GM23338 (cell line): ENCODE data around the gene HACD2. TPM values are rescaled to one million over a fixed set of nuclear protein-coding genes. Genes with fewer than 3 reads are reported as not detected.

Experiments
- ATAC-seq: fragments of 200-7000 bp; cut with Tn5 transposase; 3 replicates; pipeline ENCODE4 v1.9.1; 2020
- DNase-seq: peaks from one replicate; pipeline ENCODE4 v3.0.0-alpha.2; 2015; ENCODE audit warnings: low spot score
- H2AFZ ChIP-seq: fragments of 200-600 bp; sonication (generic); 2 replicates; pipeline ENCODE4 v1.8.0; 2016; ENCODE audit warnings: antibody characterized with exemption, mild to moderate bottlenecking, moderate library complexity
- H3F3A ChIP-seq: fragments of 200-600 bp; sonication (generic); replicated peaks from 2 replicates; pipeline ENCODE4 v1.8.0; 2017; ENCODE audit warnings: antibody characterized with exemption, mixed run types, low read depth
- H3K27ac ChIP-seq: fragments of 200-600 bp; sonication (generic); 2 replicates; pipeline ENCODE4 v1.6.1; 2016; ENCODE audit warnings: low read depth
- H3K27me3 ChIP-seq: fragments of 200-600 bp; sonication (generic); 2 replicates; pipeline ENCODE4 v1.8.0; 2016; ENCODE audit warnings: mild to moderate bottlenecking, mixed run types, moderate library complexity; ENCODE audit not compliant: insufficient read depth
- H3K36me3 ChIP-seq: fragments of 200-600 bp; sonication (generic); 2 replicates; pipeline ENCODE4 v1.8.0; 2016; ENCODE audit warnings: mild to moderate bottlenecking; ENCODE audit not compliant: insufficient read depth
- H3K4me1 ChIP-seq: fragments of 200-600 bp; sonication (generic); 2 replicates; pipeline ENCODE4 v1.8.0; 2016; ENCODE audit warnings: mild to moderate bottlenecking, moderate library complexity; ENCODE audit not compliant: insufficient read depth
- H3K4me2 ChIP-seq: fragments of 200-600 bp; sonication (generic); 2 replicates; pipeline ENCODE4 v1.7.1; 2017; ENCODE audit warnings: mixed run types
- H3K4me3 ChIP-seq: fragments of 200-600 bp; sonication (generic); 2 replicates; pipeline ENCODE4 v1.6.1; 2016; ENCODE audit warnings: mixed run types
- H3K79me2 ChIP-seq: fragments of 200-600 bp; sonication (generic); replicated peaks from 2 replicates; pipeline ENCODE4 v1.8.0; 2017; ENCODE audit warnings: mild to moderate bottlenecking; ENCODE audit not compliant: insufficient read depth
- H3K9me2 ChIP-seq: fragments of 200-600 bp; sonication (generic); 2 replicates; pipeline ENCODE4 v1.8.0; 2017; ENCODE audit not compliant: insufficient read depth
- H4K20me1 ChIP-seq: fragments of 200-600 bp; sonication (generic); replicated peaks from 2 replicates; pipeline ENCODE4 v1.8.0; 2017; ENCODE audit warnings: mild to moderate bottlenecking; ENCODE audit not compliant: insufficient read depth
- H3K27ac Mint-ChIP-seq: 2 replicates; pipeline ENCODE4 v1.8.0; 2020; ENCODE audit warnings: inconsistent platforms, mild to moderate bottlenecking, moderate library complexity, mixed read lengths
- H3K27me3 Mint-ChIP-seq: 3 replicates; pipeline ENCODE4 v1.8.0; 2022; ENCODE audit warnings: low read depth, mild to moderate bottlenecking, moderate library complexity, mixed read lengths, inconsistent platforms; ENCODE audit not compliant: insufficient read depth, poor library complexity
- H3K36me3 Mint-ChIP-seq: 3 replicates; pipeline ENCODE4 v1.8.0; 2021; ENCODE audit warnings: low read depth, mild to moderate bottlenecking, inconsistent platforms, moderate library complexity, mixed read lengths
- H3K4me1 Mint-ChIP-seq: 3 replicates; pipeline ENCODE4 v1.8.0; 2020; ENCODE audit warnings: mild to moderate bottlenecking, inconsistent platforms, mixed read lengths
- H3K4me3 Mint-ChIP-seq: 3 replicates; pipeline ENCODE4 v1.8.0; 2021; ENCODE audit warnings: moderate library complexity, mild to moderate bottlenecking, inconsistent platforms, mixed read lengths
- H3K9me3 Mint-ChIP-seq: 3 replicates; pipeline ENCODE4 v1.8.0; 2020; ENCODE audit warnings: moderate library complexity, mild to moderate bottlenecking, inconsistent platforms, mixed read lengths
- CREB1 ChIP-seq: fragments of 250-450 bp; sonication (Bioruptor Pico); IDR thresholded peaks from 2 replicates; pipeline ENCODE4 v1.5.0; 2020; ENCODE audit warnings: low read depth, mild to moderate bottlenecking, moderate library complexity
- POLR2AphosphoS5 ChIP-seq: IDR thresholded peaks from 2 replicates; pipeline ENCODE4 v1.6.1; 2016; ENCODE audit warnings: antibody characterized with exemption, low read depth
- REST ChIP-seq: IDR thresholded peaks from one replicate; pipeline ENCODE4 v1.6.1; 2018; ENCODE audit warnings: antibody characterized with exemption; ENCODE audit not compliant: unreplicated experiment
- STAT1 ChIP-seq: IDR thresholded peaks from one replicate; pipeline ENCODE4 v1.6.1; 2016; ENCODE audit warnings: antibody characterized with exemption; ENCODE audit not compliant: unreplicated experiment
- ZNF114 ChIP-seq: fragments of 250-450 bp; sonication (Bioruptor Pico); IDR thresholded peaks from 2 replicates; pipeline ENCODE4 v1.5.0; 2020; ENCODE audit warnings: mild to moderate bottlenecking, moderate library complexity
- ZNF331 ChIP-seq: fragments of 250-450 bp; sonication (Bioruptor Pico); IDR thresholded peaks from 2 replicates; pipeline ENCODE4 v1.5.0; 2020; ENCODE audit warnings: low read depth, mild to moderate bottlenecking, moderate library complexity
- polyA plus RNA-seq: library from polyadenylated mRNA; unstranded; fragments of >200 nt; fragmentation: Nextera tagmentation; extraction: Ambion mirVana; gene quantifications from 2 replicates; pipeline ENCODE4 v1.2.1, GENCODE V29; 2016
- total RNA-seq: library from RNA; depleted of rRNA; stranded (reverse); fragments of >200 nt; shearing (Covaris generic); gene quantifications from 2 replicates; pipeline ENCODE4 v1.2.3, GENCODE V29; 2014
- TF ChIP-seq, protein P1 (sequence below): IDR thresholded peaks from 2 replicates; pipeline ENCODE4 v1.6.1; 2016; ENCODE audit warnings: antibody characterized with exemption
- TF ChIP-seq, protein P2 (sequence below), 2 experiments: fragments of 200-600 bp in 1 of 2; sonication (generic) in 1 of 2; conservative IDR thresholded peaks; 2 replicates each; pipeline versions ENCODE4 v1.5.1 to v1.6.1; 2016 to 2017; ENCODE audit warnings: antibody characterized with exemption in 2 of 2, low read depth in 2 of 2, mild to moderate bottlenecking in 2 of 2, moderate library complexity in 1 of 2

The HACD2 gene
- total and polyA plus RNA-seq, 2 experiments from 2014 or later, result 13.4 to 31.5 TPM

- TF ChIP-seq REST, result no peak
These were observed 56.7 kb downstream of the HACD2 start (continued) for GRCh38 chr3:123528130-123528529.

- Mint-ChIP-seq H3K4me3 (no peak overlapping the region), H3K9me3 (no peaks in the 10 kb centered on the region), H3K4me1 (no peaks in the 10 kb centered on the region), H3K27ac (no peak overlapping the region), H3K27me3 (no peaks in the 10 kb centered on the region), H3K36me3 (no peaks in the 10 kb centered on the region)
- ATAC-seq, result no peak
- Histone ChIP-seq H3K4me3 (no peak overlapping the region), H4K20me1 (0 out of 2 replicates have a peak, but pooled peaks cover 10% of the 10 kb centered on the region), H3K4me1 (no peaks in the 10 kb centered on the region), H3K36me3 (no peaks in the 10 kb centered on the region), H2AFZ (no peak overlapping the region), H3K79me2 (no peaks in the 10 kb centered on the region), H3K4me2 (no peak overlapping the region), H3F3A (no peaks in the 10 kb centered on the region), H3K9me2 (no peaks in the 10 kb centered on the region), H3K27ac (no peak overlapping the region), H3K27me3 (no peaks in the 10 kb centered on the region)
- no peak for DNase-seq
- TF ChIP-seq ZNF331 (CRISPR knock-in tag), result no peak
- TF ChIP-seq, protein P1, sequence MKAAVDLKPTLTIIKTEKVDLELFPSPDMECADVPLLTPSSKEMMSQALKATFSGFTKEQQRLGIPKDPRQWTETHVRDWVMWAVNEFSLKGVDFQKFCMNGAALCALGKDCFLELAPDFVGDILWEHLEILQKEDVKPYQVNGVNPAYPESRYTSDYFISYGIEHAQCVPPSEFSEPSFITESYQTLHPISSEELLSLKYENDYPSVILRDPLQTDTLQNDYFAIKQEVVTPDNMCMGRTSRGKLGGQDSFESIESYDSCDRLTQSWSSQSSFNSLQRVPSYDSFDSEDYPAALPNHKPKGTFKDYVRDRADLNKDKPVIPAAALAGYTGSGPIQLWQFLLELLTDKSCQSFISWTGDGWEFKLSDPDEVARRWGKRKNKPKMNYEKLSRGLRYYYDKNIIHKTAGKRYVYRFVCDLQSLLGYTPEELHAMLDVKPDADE, result no peak
- TF ChIP-seq ZNF114 (CRISPR knock-in tag), result no peak
- TF ChIP-seq POLR2AphosphoS5, result no peak
These were observed 57.8 kb downstream of the HACD2 start for GRCh38 chr3:123527046-123527445.

- DNase-seq (no peak), ATAC-seq (no peak)
- H4K20me1 ChIP-seq, result 0 out of 2 replicates have a peak, but pooled peaks cover 10% of the 10 kb centered on the region
- H3K9me2 ChIP-seq, result no peaks in the 10 kb centered on the region
- no peaks in the 10 kb centered on the region for H3F3A ChIP-seq
- Mint-ChIP-seq H3K4me1 (no peaks in the 10 kb centered on the region), H3K36me3 (no peaks in the 10 kb centered on the region), H3K27ac (no peak overlapping the region), H3K27me3 (no peaks in the 10 kb centered on the region), H3K4me3 (no peak overlapping the region), H3K9me3 (no peaks in the 10 kb centered on the region)
- H3K27ac ChIP-seq, result no peak overlapping the region
- no peaks in the 10 kb centered on the region for H3K4me1 ChIP-seq
- H3K27me3 ChIP-seq, result no peaks in the 10 kb centered on the region
- no peaks in the 10 kb centered on the region for H3K36me3 ChIP-seq
- H2AFZ ChIP-seq, result no peak overlapping the region
- H3K79me2 ChIP-seq, result no peaks in the 10 kb centered on the region
- no peak overlapping the region for H3K4me2 ChIP-seq
- no peak overlapping the region for H3K4me3 ChIP-seq
- TF ChIP-seq, protein P2, sequence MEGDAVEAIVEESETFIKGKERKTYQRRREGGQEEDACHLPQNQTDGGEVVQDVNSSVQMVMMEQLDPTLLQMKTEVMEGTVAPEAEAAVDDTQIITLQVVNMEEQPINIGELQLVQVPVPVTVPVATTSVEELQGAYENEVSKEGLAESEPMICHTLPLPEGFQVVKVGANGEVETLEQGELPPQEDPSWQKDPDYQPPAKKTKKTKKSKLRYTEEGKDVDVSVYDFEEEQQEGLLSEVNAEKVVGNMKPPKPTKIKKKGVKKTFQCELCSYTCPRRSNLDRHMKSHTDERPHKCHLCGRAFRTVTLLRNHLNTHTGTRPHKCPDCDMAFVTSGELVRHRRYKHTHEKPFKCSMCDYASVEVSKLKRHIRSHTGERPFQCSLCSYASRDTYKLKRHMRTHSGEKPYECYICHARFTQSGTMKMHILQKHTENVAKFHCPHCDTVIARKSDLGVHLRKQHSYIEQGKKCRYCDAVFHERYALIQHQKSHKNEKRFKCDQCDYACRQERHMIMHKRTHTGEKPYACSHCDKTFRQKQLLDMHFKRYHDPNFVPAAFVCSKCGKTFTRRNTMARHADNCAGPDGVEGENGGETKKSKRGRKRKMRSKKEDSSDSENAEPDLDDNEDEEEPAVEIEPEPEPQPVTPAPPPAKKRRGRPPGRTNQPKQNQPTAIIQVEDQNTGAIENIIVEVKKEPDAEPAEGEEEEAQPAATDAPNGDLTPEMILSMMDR (conservative IDR thresholded peaks at IDR 0.05; ENCODE audit: low read depth in 2 of 2), result no peak
- TF ChIP-seq CREB1 (CRISPR knock-in tag) (no peak), REST (no peak), ZNF114 (CRISPR knock-in tag) (no peak), ZNF331 (CRISPR knock-in tag) (no peak), STAT1 (no peak)
These were observed 58.4 kb downstream of the HACD2 start for GRCh38 chr3:123526474-123526873.
